Right lobe of liver (tissue), 4 donors: Measurements from ENCODE around the gene NFXL1.
"Not testable (repeated sequence)": the region's sequence is repeated elsewhere in the genome, so short reads cannot be mapped to it uniquely, and the experiment has no call there.

Experiments
- POLR2A ChIP-seq: fragments of 450-650 bp; IDR thresholded peaks from one replicate; pipeline ENCODE4 v1.6.1; 2017; ENCODE audit warnings: antibody characterized with exemption, mild to moderate bottlenecking
- TF ChIP-seq, protein P1 (sequence below), 4 donors: fragments of 200-600 bp in 3 of 4; fragments of 450-650 bp in 1 of 4; IDR thresholded peaks; one replicate each; pipeline versions ENCODE4 v1.5.1 to v1.8.0; 2016 to 2022; ENCODE audit warnings: antibody characterized with exemption in 4 of 4, mild to moderate bottlenecking in 2 of 4
- donor health status: DM: no; HTN: no; CAD: no.
- donor health status: DM: no; HTN: no; CAD: no.
- donor health status: DM: no; HTN: yes; CAD: no.

- TF ChIP-seq, protein P1, sequence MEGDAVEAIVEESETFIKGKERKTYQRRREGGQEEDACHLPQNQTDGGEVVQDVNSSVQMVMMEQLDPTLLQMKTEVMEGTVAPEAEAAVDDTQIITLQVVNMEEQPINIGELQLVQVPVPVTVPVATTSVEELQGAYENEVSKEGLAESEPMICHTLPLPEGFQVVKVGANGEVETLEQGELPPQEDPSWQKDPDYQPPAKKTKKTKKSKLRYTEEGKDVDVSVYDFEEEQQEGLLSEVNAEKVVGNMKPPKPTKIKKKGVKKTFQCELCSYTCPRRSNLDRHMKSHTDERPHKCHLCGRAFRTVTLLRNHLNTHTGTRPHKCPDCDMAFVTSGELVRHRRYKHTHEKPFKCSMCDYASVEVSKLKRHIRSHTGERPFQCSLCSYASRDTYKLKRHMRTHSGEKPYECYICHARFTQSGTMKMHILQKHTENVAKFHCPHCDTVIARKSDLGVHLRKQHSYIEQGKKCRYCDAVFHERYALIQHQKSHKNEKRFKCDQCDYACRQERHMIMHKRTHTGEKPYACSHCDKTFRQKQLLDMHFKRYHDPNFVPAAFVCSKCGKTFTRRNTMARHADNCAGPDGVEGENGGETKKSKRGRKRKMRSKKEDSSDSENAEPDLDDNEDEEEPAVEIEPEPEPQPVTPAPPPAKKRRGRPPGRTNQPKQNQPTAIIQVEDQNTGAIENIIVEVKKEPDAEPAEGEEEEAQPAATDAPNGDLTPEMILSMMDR (IDR thresholded peaks at IDR 0.05) = not testable (repeated sequence)
- not testable (repeated sequence) for TF ChIP-seq POLR2A
Measured at GRCh38 chr4:47917163-47917562, 2.8 kb upstream of the NFXL1 start.
